HPDE6-E6E7 (cell line): ENCODE results near the gene RASA3.
"Not testable (repeated sequence)": the region's sequence is repeated elsewhere in the genome, so short reads cannot be mapped to it uniquely, and the experiment has no call there.

Experiments used
- DNase-seq: peaks from one replicate; pipeline ENCODE4 v3.0.0; 2011; ENCODE audit warnings: missing footprints; ENCODE audit errors: extremely low spot score

The RASA3 gene

DNA sequence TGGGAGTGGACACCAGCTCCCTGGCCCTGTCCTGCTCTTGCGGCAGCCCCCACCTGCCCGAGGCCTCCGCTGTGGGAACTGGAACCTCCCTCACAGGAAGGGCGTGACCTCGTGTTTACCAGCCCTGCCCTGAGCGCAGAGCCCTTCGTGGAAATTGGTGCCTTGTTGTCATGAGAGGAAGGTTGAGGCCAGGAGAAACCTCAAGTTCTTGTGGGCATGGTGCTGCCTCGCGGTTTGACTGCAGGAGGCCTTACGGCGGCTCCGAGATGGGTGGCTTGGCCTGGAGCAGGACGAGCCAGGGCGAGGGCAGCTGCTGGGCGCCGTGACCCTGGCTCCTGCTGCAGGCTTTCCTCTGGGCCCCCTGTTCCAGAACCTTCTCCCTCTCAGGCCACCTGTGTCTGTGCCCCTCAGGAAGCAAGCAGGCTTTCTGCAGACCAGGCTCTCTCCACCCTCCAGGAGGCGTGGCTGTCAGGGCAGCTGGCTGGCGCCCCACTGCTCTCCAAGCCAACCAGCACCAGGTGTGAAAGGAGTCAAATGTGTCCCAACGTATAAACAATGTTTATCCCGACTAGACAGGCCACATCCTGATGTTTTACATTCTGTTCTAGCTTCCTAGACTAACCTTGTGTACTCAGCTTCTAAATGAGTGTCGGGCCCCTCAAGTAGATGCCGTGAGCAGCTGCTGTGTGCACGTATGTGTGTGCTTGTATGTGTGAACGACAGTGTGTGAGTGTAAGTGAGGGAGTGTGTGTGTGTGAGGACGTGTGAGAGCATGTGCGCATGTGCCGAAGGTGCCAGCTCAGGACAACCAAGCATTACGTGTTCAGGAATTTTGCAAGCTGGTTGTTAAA, 10.4 kb upstream of the RASA3 start:
- DNase-seq = peak; percentile 38

DNA sequence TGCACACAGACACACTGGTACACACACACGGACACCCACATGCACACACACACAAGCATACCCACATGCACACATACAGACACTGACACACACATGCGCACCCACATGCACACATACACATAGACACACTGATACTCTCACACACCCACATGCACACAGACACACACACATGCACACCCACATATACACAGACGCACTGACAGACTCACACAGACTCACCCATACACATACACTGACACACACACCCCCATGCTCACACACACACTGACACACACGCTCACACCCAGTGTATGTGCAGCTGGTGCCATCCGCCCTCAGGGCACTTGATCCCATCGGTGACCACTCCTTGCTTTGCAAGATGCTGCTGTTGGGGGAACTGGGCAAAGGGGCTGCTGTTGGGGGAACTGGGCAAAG, 9.7 kb upstream of the RASA3 start:
- no peak for DNase-seq

DNA sequence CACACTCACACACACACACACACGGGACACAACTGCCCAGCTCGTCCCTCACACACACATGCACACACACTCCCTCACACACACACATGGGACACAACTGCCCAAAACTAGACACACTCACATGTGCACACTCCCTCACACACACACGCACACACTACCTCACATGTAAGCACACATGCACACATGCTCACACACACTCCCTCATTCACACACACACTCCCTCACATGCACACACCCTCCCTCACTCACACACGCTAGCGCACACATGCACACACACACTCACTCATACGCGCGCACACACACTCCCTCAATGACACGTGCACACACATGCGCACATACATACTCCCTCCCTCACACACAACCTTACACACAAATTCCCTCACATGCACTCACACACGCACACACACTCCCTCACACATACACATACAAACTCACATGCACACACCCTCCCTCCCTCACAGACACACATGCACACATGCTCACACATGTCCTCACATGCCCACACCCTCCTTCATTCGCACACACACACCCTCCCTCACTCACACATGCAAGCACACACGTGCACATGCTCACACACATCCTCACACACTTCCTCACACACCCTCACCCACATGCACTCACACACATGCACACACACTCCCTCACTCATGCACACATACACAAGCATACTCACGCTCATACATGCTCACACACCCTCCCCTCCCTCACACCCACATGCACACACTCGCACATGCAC, 9.0 kb upstream of the RASA3 start:
- DNase-seq = no peak

DNA sequence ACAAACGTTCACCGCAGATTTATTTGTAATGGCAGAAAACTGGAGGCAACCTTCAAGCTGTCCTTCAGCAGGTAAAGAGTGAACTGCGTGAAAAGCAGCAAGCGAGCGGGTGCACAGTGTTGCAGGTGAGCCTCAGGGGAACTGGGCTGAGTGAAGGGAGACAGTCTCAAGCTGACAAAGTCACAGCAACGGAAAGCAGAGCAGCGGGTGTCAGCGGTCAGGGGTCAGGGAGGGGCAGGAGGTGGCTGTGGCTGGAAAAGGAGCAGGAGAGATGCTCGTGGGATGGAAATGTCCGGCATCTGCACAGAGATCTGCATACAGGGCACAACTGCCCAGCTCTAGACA, 8.5 kb upstream of the RASA3 start:
- DNase-seq = no peak

DNA sequence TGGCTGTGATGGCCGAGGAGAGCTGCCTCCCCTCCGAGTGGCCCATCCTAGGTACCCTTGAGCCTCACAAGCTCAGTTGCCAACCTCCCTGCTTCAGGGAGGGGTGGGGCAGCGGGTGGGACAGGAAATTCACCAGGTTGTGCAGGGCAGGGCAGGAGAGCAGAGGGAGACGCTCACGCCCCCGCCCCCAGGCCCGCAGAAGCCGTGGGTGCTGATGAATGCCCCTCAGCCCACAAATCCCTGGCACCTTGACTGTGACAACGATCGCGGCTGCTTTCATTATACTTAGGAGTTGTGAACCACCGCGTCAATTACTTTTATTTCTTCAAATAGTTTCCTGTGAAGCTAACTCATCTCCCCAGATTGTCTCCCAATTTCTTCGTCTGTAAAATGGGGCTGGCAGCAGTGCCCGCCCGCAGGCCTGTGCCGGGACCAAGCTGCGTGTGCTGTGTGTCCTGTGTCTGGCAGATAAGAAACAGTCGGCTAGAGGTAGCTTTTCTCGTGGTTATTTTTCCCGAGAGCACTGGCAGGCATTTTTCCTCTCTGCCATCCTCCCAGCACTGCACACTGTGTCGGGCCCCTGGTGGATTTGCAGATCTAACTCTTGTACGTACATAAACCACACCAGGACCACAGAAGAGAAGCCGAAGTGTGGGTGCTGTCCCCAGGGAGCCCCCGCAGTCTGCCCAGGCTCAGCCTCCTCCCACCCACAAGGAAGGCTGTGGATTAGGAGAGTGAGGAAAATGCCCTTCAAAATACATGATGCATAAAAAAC, 7.9 kb upstream of the RASA3 start:
- no peak for DNase-seq

DNA sequence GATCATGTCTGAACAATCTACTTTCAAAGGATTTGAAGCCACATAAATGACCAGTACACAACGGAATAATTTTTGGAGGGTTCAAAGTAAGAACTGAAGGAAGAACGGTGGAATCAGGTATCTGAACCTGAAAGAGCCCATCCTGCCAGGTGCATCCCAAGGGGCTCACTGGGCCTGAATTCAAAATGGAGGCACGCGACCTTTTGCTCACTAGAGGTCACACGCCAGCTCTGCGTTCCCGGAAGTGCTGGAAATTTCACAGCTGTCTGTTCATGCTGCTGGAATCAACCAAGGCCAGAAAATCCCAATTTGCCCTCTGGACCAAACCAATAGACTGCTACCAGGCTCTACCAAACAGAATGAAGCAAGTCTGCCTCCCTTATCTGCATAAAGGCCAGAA, 4.2 kb upstream of the RASA3 start:
- DNase-seq = no peak

DNA sequence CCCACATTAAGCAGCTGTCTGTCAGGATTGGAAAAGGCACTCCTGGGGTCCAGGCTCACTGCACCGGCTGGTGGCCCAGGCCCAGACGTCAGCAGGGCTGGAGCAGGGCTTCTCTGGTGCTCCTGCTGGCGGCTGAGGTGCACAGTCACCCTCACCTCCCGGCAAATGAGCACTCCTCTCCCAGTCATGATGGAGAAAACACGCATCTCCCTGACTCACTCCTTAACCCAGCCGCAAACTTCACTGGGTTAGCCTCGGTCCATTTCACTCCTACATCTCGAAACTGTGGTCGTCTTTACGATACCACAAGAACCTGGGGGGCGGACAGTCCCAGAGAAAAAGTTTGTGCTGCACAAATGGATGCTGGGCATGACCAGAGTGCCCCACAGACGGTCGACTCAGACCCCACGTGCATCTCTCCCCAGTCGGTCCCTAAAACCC, 3.3 kb upstream of the RASA3 start:
- DNase-seq = no peak

DNA sequence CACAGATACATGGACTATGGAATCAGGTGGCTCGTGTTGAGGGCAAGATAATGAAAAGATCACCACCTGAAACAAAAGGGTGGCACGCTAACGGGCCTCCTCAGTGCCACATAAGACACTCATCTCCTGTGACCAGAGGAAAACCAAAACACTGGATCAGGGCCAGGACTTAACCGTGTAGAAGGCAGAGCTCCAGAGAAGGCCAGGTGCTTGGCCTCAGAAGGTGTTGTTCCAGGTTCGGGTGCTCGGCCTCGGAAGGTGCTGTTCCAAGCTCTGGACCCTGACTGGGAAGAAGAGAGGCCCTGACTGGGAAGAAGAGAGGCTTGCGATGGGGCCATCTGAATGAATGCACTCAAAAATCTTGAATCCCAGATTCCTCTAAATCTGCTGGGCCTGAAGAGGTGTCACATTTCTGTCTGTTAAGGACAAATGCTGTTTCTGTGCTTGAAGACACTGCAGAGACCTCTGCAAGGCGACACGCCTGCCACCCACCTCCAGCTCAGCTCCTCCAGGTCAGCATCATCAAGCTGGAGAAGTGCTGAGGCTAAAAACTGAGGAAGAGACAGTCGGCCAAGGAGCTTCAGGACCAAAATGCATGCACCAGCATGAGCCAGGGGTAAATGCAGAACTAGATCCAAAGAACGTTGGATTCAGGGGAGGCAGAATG, 2.7 kb upstream of the RASA3 start:
- DNase-seq = no peak

DNA sequence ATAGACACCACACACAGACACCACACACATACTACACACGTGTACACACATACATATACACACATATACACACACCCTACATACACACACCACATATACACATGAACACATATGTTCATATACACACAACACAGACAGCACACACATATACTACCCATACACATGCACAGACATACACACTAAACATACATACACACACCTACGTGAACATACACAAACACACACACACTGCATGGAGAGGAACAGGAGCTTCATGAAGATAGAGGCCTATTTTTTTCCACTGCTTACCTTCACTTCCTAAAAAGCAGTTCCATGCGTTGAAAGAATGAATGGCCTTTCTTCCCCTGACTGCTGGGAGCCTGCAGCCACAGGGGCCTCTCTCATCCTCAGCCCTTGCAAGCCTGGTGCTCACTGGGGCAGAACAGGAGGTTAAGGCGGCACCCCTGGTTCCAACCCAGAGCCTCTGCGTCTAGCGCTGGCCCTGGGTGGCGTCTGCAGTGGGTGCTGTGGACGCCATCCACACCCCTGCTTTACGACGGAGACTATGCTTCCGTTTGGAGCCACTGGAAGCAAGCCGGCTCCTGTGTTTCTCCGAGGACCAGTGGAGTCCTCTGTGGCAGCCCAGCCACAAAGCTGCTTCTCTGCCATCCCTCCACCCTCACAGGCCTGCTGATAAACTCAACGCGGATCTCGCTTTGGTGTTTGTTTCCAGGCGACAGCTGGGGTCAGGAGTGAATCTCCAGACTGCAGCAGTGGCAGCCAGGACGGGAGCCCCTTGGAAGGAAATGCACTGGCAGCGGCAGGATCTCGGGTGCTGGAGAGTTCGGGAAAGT, 1.9 kb upstream of the RASA3 start:
- no peak for DNase-seq

DNA sequence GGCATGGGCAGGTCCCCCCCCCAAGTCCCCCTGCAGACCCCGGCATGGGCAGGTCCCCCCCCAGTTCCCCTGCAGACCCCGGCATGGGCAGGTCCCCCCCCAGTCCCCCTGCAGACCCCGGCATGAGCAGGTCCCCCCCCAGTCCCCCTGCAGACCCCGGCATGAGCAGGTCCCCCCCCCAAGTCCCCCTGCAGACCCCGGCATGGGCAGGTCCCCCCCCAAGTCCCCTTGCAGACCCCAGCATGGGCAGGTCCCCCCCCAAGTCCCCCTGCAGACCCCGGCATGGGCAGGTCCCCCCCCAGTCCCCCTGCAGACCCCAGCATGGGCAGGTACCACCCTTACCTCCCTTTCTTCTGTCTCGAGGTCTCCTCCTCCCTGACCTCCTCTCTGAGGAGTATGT, 1.1 kb upstream of the RASA3 start:
- DNase-seq = not testable (repeated sequence)

DNA sequence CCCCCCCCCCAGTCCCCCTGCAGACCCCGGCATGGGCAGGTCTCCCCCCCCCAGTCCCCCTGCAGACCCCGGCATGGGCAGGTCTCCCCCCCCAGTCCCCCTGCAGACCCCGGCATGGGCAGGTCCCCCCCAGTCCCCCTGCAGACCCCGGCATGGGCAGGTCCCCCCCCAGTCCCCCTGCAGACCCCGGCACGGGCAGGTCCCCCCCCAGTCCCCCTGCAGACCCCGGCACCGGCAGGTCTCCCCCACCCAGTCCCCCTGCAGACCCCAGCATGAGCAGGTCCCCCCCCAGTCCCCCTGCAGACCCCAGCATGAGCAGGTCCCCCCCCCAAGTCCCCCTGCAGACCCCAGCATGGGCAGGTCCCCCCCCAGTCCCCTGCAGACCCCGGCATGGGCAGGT, 703 bp upstream of the RASA3 start:
- DNase-seq = not testable (repeated sequence)

DNA sequence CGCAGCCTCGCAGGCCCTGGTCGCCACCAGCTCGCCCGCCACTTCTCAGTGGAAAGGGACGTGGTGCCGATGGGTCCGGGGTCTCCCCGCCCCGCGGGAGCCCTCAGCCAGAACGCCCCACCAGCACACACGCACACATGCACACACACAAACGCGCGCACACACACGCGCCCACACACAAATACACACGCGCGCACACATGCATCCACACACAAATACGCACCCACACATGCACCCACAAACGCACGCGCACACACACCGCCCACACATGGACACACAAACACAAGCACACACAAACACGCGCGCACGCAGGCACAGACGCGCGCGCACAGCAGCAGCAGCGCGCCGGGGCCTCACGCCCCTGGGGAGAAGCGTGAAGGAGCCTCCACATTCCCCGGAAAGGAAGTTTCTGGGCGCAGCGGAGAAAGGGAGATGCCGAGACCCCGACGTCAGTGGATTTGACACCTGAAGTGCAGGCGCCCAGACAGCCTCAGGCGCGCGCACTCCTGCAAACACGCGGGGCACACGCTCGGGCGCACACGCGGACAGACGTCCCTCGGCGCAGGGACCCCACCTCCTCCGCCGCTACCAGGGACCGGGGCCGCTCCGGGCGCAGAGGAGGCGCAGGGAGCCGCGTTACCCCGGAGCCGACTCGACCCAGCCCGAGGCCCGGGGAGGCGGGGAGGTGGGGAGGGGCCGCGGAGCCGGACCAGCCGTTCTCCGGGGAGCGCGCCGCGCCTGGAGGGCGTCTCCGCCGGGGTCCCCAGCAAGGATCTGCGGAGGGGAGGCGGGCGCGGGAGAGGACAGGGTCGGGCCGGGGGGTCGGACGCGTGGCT, 622 bp downstream of the RASA3 start:
- DNase-seq = no peak

DNA sequence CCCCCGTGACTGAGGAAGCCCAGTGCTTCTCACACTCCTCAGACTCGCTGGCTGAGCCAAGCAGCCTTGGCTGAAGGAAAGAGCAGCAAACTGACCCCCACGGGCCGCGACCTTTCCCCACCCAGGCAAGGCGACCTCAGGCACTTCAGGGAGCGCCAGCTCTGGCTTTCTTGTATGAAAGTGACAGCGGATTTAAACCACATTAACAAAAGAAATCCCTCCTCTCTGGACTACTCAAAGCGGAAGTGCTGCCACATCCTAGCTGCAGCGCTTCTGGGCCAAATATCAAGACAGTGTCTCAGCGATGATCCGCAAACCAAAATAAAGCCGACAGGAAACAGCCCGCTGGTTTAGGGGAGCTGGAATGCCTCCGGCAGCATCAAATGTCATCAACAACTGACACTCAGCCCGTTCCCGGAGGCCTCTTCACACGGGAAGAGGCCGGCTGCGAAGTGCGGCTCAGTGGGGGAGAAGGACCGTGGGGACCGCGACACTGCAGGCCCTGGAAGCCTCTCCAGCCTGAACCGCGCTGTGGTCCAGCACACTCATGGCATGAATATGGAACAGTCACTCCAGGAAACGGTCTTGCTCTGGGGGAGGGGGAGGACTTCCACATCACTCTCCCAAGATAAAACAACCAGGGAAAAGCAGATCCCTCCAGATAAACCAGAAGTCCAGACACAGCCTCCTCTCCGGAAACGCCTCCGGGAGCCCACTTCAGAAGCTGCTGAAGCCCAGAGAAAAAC, 1.4 kb downstream of the RASA3 start:
- peak; percentile 50 for DNase-seq

DNA sequence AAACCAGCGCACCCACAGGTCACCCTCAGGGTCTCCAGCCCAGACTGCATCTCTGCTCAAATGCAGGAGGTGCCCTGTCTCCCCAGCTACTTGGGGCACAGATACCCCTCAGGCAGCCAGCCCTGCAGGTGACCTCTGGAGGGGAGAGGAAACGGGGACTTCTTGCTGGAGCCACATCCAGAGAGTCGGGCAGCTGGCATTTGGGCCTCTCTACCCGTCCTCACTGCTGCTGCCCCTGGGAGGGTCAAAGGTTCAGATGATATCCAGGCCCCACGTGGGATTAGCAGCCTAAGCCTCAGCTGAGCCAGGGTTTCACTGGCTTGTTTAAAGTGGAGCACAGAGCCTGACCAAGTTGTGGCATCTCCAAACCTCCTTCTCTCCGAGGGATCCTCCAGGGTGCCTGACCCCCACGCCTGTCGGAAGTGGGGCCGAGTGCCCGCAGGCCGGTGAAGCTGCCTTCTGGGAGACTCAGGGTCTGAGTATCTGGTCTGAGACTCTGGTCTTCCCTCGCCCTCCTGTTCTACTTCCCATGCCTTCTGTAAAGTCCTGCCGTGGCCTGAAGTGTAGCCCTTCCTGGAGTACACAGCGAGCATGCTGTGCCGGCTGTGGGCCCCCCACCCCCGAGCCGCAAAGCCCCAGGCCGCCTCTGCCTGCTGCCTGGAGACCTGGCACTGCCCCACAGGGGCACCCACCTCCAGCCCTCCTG, 2.1 kb downstream of the RASA3 start:
- no peak for DNase-seq

DNA sequence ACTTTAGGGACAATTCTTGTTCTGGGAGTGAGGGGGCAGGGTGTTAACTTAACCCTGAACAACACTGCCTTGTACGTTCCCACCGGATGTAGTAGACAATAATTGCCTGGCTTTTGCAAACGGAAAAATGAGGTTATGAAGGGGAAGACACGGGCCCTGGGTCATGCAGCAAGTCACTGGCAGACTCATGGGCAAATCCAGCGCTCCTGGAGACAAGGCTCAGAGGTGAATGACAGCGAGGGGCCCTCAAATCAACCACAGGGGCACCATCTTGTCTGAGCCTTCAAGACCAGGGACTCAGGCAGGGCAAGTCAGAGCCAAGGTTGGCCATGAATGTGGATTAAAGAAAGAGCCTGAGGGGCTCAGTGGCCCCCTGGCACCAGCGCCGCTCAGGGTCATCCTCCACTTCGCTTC, 2.8 kb downstream of the RASA3 start:
- no peak for DNase-seq

DNA sequence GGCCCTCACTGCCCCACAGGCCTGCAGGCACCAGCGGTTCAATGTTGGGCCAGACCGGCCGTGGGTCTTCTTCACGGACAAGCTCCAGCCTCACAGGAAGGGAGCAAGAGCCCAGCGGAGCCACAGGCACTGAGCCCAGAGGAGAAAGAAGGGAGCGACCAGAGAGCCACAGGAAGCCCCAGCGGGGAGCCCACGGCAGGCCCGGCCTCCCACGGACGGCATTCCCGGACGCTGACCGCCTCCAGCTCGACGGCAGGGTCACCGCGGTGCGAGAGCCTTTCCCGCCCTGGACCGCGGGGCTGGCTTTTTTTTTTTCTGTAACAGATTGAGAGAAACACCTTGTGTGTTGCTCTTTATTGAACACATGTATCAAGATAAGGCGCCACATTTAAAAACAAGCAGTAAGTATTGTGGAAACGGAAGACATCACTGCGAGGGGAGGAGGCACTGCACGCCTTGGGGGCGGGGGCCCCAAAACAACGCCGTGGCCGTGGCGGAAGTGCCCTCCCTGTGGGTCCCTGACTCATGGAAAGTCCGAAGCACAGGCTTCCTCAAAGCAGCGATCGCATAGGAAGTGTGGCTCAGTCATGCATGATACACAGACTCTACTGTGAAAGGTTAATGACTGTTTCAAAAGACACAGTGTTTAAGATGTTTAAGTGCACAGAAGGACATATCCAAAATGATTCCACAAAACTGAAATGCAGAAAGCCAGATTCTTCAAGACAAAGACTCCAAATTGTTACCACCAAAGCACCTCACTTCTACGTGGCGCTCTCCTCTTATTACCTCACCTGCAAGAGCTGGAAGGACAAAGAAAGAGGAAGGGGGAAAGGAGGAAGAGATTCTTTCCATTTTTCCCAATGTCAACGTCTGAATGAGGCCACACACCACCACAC, 3.5 kb downstream of the RASA3 start:
- DNase-seq = peak; percentile 63

DNA sequence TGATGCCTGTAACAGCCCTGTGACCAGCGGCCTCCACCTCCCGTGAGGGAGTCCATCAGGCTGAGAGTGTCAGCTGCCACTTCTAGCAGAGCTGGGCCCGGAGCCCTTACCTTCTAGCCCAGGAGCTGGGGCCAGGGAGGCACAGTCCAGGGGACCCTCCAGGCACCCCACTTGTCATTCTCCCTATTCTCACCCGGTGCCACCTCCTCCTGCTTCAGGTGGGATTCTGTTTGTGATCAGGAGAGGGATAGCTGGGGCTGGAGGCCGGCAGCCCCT, 4.1 kb downstream of the RASA3 start:
- DNase-seq = no peak
